Hippocampal formation (tissue), 2 donors: ENCODE data around the gene CDH4.

Experiments
- DNase-seq, 2 donors: peaks; one replicate each; lab custom pipeline; 2025; lab: John Stamatoyannopoulos, UW

Gene CDH4

DNA sequence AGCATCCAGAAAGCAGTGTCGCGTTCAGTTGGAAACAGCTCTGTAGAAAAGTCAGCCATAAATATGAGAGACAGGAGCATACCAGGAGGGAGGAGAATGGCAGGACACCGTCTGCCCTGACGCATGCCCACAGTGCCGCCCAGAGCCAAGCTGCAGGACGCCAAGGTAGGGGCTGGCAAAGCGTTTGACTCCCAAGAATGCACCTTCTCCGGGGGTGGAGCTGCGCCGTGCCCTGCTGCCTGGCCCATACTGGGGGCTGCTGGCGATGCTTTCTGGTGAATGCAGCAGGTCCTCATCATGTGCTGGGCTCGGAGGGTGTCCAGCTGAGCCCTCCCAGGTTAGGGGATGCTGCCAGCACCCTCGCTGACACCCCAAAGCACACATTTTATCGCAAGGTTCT is 349.8 kb downstream of the CDH4 start:
- no peak for DNase-seq

DNA sequence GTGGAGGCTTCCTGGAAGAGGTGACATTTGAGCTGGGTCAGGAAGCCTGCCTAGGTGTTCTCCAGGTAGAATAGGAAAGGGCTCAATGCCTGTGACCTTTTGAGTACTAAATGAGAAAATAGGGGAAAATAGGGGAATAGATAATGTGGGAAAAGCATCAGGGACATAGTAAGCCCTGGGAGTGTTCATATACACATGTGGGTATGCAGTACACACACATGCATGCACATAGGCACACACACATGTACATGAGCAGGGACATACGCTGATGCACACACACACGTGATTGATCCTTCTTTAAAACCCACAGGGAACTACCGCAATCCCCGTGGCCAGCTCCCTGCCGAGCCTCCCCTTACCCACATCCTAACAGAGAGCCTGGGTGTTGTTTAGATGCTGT is 351.7 kb downstream of the CDH4 start:
- no peak for DNase-seq

- DNase-seq: no peak
These were observed 352.5 kb downstream of the CDH4 start for GRCh38 chr20:61604549-61604948.

DNA sequence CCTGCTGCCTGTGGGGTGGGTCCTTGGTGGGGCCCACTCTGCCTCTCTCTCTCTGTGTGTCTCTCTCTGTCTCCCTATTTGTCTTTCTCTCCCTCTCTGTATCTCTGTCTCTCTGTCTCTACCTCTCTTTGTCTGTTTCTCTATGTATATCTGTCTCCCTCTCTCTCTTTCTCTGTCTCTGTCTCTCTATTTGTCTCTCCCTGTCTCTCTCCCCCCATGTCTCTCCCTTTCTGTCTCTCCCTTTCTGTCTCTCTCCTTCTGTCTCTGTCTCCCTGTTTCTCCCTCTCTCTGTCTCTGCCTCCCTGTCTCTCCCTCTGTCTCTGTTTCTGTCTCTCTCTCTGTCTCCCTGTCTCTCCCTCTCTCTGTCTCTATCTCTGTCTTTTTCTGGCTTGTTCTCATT is 353.2 kb downstream of the CDH4 start:
- DNase-seq: no peak

DNA sequence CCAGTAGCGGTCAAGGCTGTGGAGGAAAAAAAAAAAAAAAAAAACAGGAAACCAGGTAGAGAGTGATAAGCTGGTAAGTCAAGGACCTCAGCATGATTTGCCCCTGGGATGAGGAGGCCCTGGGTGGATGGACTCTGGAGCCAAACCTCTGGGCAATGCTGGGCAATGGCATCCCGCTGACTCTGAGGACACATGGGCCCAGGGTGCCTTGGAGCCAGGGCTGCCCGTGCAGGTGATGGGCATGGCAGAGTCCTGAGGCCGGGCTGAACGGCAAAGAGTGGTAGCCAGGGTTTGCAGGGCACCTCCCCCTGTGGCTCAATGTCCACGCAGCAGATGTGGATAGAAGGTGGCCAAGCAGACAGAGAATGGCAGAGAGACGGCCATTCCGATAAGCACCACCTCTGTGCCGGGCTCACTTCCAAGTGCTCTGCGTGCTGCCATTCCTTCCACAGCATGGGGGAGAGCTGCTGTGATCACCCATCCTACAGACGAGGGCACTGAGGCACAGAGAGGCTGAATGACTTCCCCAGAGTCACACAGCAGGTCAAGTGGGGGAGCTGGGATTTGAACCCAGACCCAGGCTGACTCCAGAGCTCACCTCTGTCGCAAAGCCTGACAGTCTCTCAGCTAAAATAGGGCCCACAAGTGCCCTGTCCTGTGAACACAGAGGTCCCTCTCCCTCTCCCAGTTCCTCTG is 353.9 kb downstream of the CDH4 start:
- DNase-seq: no peak

DNA sequence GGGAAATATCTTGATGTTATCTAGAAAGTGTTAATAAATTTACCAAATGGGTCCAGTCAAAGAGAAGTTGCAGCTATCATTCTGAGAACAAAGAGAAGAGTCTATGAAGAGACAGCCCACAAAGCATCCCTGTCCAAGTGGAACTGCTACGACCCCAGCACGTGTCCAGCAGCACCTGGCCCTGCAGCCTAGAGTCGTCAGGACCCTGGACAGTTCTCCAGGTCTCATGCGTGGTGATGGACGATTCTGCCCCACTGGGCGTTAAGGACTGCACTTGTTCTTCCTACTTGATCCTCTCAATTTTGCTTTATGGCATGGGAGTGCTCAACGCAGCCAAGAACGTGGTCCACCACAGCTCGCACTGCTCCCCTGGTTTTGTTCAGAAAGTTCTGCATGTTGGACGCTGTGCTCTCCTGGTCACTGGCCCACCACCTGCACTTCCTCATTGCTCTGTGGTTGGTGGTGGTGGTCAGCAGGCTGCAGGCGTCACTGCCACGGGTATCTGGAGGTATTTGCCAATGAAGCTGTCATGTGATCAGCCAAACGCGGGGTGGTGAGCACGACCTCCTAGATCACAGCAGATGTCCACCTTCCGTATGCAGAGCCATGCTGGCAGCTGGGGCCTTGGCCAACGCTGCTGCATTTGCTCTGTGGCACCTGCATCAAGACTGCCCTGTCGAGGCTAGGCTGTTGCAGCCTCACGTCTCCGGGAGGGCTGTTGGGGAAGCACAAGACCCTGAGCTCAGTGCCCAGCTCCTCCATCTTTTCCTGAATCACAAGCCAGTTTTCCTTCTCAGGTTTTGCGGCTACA is 356.4 kb downstream of the CDH4 start:
- no peak for DNase-seq

DNA sequence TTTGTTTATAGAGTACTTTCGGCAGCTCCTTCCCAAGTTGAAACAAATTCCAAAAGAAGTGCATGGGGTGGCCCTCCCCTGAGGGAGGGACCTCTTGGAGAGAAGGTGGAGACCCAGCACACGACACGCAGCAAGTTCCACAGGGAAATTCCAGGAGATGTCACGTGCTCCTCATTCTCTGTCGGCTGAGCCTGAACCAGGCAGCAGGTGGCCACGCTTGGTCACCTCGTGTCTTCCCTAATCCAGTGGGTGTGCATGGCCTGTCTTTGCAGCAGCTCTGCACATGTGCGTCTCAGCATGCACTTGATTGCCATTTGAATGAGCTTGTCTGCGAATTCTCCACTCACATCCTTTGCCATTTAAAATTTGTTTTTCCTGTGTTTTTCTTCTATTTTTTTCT is 357.4 kb downstream of the CDH4 start:
- DNase-seq: no peak

- no peak for DNase-seq
These were observed 359.5 kb downstream of the CDH4 start for GRCh38 chr20:61611401-61612180.

DNA sequence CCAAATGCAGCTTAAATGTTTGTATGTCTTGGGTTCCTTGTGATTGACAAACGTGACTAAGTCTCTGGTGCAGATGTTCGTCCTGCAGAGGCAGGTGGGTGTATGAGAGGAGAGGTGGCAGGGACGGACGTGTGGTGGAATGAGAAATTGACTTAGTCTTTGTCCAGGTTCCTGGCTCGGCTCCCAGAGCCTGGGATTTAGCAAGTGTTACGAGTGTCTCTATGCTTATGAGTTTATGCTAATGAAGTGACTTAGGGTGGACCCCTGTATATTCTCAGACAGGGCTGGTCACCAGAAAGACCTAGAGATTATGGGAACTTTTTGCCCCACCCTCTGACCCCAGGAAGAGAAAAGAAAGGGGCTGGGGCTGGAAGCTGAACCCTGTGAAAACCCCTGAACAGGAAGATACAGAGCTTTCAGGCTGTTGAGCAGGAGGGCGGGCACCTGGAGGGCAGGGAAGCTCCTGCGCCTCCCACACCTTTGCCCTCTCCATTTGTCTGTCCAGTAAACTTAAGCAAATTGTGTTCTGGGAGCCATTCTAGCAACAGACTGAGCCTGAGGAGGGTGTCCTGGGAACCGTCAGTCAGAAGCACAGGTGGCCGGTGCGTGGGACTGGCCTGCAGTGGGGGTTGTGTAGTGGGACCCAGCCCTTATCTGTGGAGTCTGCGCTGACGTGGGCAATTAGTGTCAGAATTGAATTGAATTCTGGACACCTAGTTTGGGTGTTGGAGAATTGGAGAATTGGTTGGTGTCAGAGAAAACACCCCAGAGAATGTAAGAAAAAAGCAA is 362.1 kb downstream of the CDH4 start:
- no peak for DNase-seq

GRCh38 chr20:61614706-61615100 is 362.6 kb downstream of the CDH4 start:
- no peak for DNase-seq

GRCh38 chr20:61615806-61616205 is 363.7 kb downstream of the CDH4 start:
- DNase-seq: no peak

DNA sequence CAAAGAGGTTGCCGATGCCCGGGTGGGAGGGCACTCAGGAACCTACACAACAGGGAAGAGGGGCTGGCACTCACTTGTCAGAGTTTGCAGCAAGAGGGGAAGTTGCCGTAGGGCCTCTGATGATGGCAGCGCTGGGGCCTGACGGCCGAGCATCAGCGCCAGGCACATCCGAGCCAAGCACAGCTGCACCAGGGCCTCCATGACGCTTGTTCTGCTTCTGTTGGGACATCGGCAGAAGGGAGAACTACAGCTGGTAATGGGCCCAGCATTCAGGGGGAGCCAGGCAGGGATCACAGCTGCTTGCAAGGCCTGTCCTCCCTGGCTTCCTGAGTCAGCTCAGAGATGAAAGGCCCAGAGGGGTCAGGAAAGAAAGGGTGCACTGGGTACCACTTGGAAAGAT is 367.7 kb downstream of the CDH4 start:
- peak in 1 of 2 donors; percentile 15 for DNase-seq

DNA sequence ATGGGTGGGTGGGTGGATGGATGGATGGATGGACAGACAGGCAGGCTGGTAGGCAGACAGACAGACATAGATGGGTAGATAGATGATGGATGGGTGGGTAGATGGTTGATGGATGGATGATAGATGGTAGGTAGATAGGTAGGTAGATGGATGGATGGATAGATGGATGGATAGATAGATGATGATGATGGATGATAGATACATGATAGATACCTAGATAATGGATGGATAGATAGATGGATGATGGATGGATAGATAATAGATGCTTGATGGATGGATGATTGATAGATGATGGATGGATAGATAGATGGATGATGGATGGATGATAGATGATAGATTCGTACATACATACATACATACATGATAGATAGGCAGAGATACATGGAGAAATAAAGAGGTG is 368.1 kb downstream of the CDH4 start:
- DNase-seq: no peak

- DNase-seq: peak in 1 of 2 donors; percentile 37
These were observed 369.1 kb downstream of the CDH4 start for GRCh38 chr20:61621035-61621730.

- no peak for DNase-seq
These were observed 369.8 kb downstream of the CDH4 start for GRCh38 chr20:61621852-61622251.

- no peak for DNase-seq
These were observed 371.4 kb downstream of the CDH4 start for GRCh38 chr20:61623451-61623850.

DNA sequence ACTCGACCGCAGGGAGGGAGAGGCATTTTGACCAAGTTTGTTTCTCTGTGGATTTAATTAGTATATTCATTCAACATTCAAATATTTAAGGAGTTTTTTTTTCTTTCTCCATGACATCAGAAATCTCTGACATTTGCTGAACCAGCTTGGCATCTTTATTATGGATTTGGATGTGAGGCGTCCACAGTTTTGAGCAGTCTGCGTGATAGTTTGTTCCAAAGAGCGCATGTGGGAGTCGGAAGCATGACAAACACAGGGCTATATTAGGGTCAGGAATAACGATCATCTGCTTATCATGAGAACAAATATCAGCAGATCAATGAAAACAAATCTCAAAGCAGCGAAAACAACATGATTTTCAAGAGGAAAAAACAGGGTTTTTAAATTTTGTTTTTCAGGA is 373.2 kb downstream of the CDH4 start:
- DNase-seq: no peak

GRCh38 chr20:61626412-61626811 is 374.4 kb downstream of the CDH4 start:
- DNase-seq: no peak

DNA sequence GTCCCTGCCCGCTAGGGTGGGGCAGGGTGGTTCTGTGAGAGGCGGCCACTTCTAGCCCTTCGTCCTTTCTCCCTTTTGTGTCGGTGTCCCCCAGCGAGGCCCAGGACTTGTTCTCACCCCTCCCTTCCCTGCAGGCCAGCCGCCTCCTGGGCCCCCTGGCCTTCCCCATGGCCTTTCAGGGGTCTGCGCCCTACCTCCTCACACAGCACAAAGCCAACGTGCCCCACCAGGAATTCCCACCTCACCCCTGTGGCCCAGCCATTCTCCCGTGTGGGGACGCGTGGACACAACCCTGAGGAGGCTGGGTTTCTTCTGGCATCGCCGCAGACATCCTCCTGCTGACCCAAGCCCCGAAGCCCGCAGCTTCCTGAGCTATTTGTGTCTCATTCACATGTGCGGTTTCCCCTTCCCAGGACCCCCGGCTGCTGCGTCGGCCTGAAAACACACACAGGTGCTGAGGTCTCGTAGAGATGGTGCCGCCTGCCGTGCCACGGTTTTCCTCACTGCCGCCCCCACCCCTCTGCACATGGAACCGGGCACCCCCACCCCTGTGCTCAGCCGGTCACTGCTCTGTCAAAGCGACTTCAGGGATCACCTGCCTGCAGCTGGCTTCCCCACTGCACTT is 375.8 kb downstream of the CDH4 start:
- no peak for DNase-seq

DNA sequence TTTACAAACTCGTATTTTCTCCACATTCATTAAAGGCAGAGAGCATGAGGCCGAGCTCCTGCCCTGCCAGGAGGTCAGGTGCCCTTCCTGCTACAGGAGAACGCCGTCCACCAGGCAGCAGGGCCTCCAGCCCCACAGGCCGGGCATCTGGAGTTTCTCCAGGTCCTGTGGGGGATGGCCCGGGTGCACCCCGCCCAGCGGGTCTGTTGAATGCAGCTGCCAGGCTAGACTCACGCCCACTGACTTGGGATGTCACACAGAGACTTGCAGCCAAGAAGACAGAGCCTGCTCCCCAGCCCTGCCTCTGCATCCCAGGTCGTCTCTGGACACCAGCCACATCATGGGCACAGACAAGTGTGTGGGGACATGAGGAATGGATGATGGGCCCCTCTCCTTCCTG is 376.4 kb downstream of the CDH4 start:
- no peak for DNase-seq
